Keratinocyte (primary cell): ENCODE results near the gene MRPS15. TPM values are rescaled to one million over a fixed set of nuclear protein-coding genes. Genes with fewer than 3 reads are reported as not detected.
A peak's percentile ranks its signal among the peaks of the same experiment; 100 is the strongest.

ENCODE experiments used
- DNase-seq: peaks from one replicate; pipeline ENCODE4 v3.0.0-alpha.2; 2011; ENCODE audit warnings: low read depth, missing footprints, low spot score
- FAIRE-seq: peaks from 2 replicates; lab custom pipeline; 2011; peaks lifted over from hg19 to GRCh38; lab: Jason Lieb, UNC
- H2AFZ ChIP-seq: 2 replicates; pipeline ENCODE4 v1.6.0; 2012; ENCODE audit warnings: low read length, control low read depth, inconsistent platforms; ENCODE audit not compliant: control insufficient read depth
- H3K27ac ChIP-seq: 2 replicates; pipeline ENCODE4 v1.5.1; 2011; ENCODE audit warnings: low read length; ENCODE audit not compliant: control insufficient read depth, insufficient read depth
- H3K27me3 ChIP-seq: 3 replicates; pipeline ENCODE4 v1.6.0; 2011; ENCODE audit warnings: low read length; ENCODE audit not compliant: control insufficient read depth, insufficient read depth; ENCODE audit errors: extremely low read depth
- H3K36me3 ChIP-seq, 2 experiments: 2 replicates in 1 of 2; 3 replicates in 1 of 2; pipeline ENCODE4 v1.5.1; 2011; ENCODE audit warnings: low read length in 2 of 2, mild to moderate bottlenecking in 1 of 2; ENCODE audit not compliant: control insufficient read depth in 2 of 2, insufficient read depth in 2 of 2; ENCODE audit errors: extremely low read depth in 1 of 2
- H3K4me1 ChIP-seq: 3 replicates; pipeline ENCODE4 v1.5.1; 2011; ENCODE audit warnings: low read length; ENCODE audit not compliant: control insufficient read depth, insufficient read depth; ENCODE audit errors: extremely low read depth
- H3K4me2 ChIP-seq: 3 replicates; pipeline ENCODE4 v1.6.0; 2011; ENCODE audit warnings: low read depth, low read length; ENCODE audit not compliant: control insufficient read depth, insufficient read depth; ENCODE audit errors: extremely low read depth
- H3K4me3 ChIP-seq, 3 experiments: fragments of 200-600 bp in 1 of 3; sonication (generic) in 1 of 3; 2 replicates in 2 of 3; 3 replicates in 1 of 3; pipeline ENCODE4 v1.5.1; 2011 to 2016; ENCODE audit warnings: low read length in 3 of 3, mild to moderate bottlenecking in 3 of 3, control low read depth in 2 of 3, inconsistent platforms in 1 of 3, low read depth in 1 of 3, mixed read lengths in 1 of 3, mixed run types in 1 of 3, moderate library complexity in 1 of 3; ENCODE audit not compliant: control insufficient read depth in 2 of 3, insufficient read depth in 2 of 3; ENCODE audit errors: extremely low read depth in 1 of 3
- H3K79me2 ChIP-seq: 2 replicates; pipeline ENCODE4 v1.6.0; 2012; ENCODE audit warnings: low read length; ENCODE audit not compliant: control insufficient read depth, insufficient read depth
- H3K9ac ChIP-seq: 3 replicates; pipeline ENCODE4 v1.6.0; 2011; ENCODE audit warnings: low read length; ENCODE audit not compliant: control insufficient read depth, insufficient read depth; ENCODE audit errors: extremely low read depth
- H3K9me1 ChIP-seq: 3 replicates; pipeline ENCODE4 v1.6.0; 2011; ENCODE audit warnings: low read length; ENCODE audit not compliant: control insufficient read depth, insufficient read depth; ENCODE audit errors: extremely low read depth
- H3K9me3 ChIP-seq: 2 replicates; pipeline ENCODE4 v1.5.1; 2012; ENCODE audit warnings: low read depth, low read length; ENCODE audit not compliant: control insufficient read depth
- H4K20me1 ChIP-seq: 3 replicates; pipeline ENCODE4 v1.6.0; 2011; ENCODE audit warnings: low read length; ENCODE audit not compliant: control insufficient read depth, insufficient read depth; ENCODE audit errors: extremely low read depth
- CTCF ChIP-seq, 3 experiments: IDR thresholded peaks in 1 of 3; conservative IDR thresholded peaks in 1 of 3; optimal IDR thresholded peaks in 1 of 3; 2 replicates in 2 of 3; 3 replicates in 1 of 3; pipeline versions ENCODE3 to v1.5.1; 2011; ENCODE audit warnings: low read length in 3 of 3, mild to moderate bottlenecking in 3 of 3, moderate library complexity in 2 of 3, control low read depth in 1 of 3, inconsistent platforms in 1 of 3; ENCODE audit not compliant: insufficient read depth in 2 of 3; ENCODE audit errors: extremely low read depth in 1 of 3
- EZH2 ChIP-seq: IDR thresholded peaks from one replicate; pipeline ENCODE4 v1.6.1; 2012; ENCODE audit warnings: inconsistent platforms, mild to moderate bottlenecking, low read length, moderate library complexity
- dilution Hi-C: fragments of 300-500 bp; cut with MboI; formaldehyde crosslinking; loops from one replicate; pipeline ENCODE4 v1.7.0; 2020; ENCODE audit warnings: low sequenced_read_pairs; ENCODE audit not compliant: extremely low pct_ligation_motif_present
- polyA plus RNA-seq, 5 experiments: library from polyadenylated mRNA; depleted of rRNA in 3 of 5; stranded (reverse) in 3 of 5; stranded (forward) in 1 of 5; unstranded in 1 of 5; fragments of >200 nt; gene quantifications; 1 replicate in 1 of 5; 2 replicates in 3 of 5; 3 replicates in 1 of 5; pipeline versions ENCODE4 v1.2.1 to v1.2.3, GENCODE V29; 2011 to 2012; ENCODE audit warnings: missing spikeins in 2 of 5, low read depth in 1 of 5, low replicate concordance in 1 of 5

The MRPS15 gene
- polyA plus RNA-seq, 1 donor (not counting 4 experiments of a cell fraction or from before 2014, with no cell fraction given) = 130 TPM

GRCh38 chr1:36450919-36451305 is 13.3 kb downstream of the MRPS15 start:
- peak overlapping the region; percentile 86 for H3K4me2 ChIP-seq
- H3K4me1 ChIP-seq = peaks cover 18% of the 10 kb centered on the region
- H4K20me1 ChIP-seq = no peaks in the 10 kb centered on the region
- H3K9me1 ChIP-seq = no peaks in the 10 kb centered on the region
- peak overlapping the region; percentile 86 for H3K9ac ChIP-seq
- H3K36me3 ChIP-seq = peaks cover 5 to 7% of the 10 kb centered on the region in 2 experiments
- TF ChIP-seq EZH2 = no peak
- TF ChIP-seq CTCF (optimal IDR thresholded peaks at IDR 0.05 in 1 of 3, IDR thresholded peaks at IDR 0.05 in 1 of 3, conservative IDR thresholded peaks at IDR 0.05 in 1 of 3; ENCODE audit: extremely low read depth in 1 of 3, insufficient read depth in 2 of 3, low read length in 3 of 3) = no peak
- H3K27me3 ChIP-seq = no peaks in the 10 kb centered on the region
- dilution Hi-C loops = no loop called here
- peak overlapping the region; percentile 95 for H2AFZ ChIP-seq
- H3K27ac ChIP-seq = peak overlapping the region; percentile 98
- FAIRE-seq = no peak
- no peaks in the 10 kb centered on the region for H3K79me2 ChIP-seq
- no peaks in the 10 kb centered on the region for H3K9me3 ChIP-seq
- no peak for DNase-seq
- H3K4me3 ChIP-seq = peak overlapping the region; percentile 60 to 78 (median 68)

GRCh38 chr1:36450270-36450918 is 13.8 kb downstream of the MRPS15 start, which contains the start of gene OSCP1:
Gene OSCP1 (minus strand): TSS chr1:36450451. CDS start chr1:36450369, 82 bp downstream.
- Histone ChIP-seq H3K9ac (peak within 1 kb of the TSS; percentile 86), H3K36me3 (peaks cover 3 to 4% of the 10 kb centered on the region in 2 experiments), H3K4me3 (peak within 1 kb of the TSS; percentile 60 to 78 (median 68)), H3K9me1 (no peaks in the 10 kb centered on the region), H3K27ac (peak within 1 kb of the TSS; percentile 98), H2AFZ (peak within 1 kb of the TSS; percentile 95), H3K9me3 (no peaks in the 10 kb centered on the region), H4K20me1 (no peaks in the 10 kb centered on the region), H3K27me3 (no peaks in the 10 kb centered on the region), H3K4me1 (peaks cover 18% of the 10 kb centered on the region), H3K79me2 (no peaks in the 10 kb centered on the region), H3K4me2 (peak within 1 kb of the TSS; percentile 86)
- DNase-seq = peak; percentile 48
- dilution Hi-C loops = no loop called here
- TF ChIP-seq CTCF (optimal IDR thresholded peaks at IDR 0.05 in 1 of 3, IDR thresholded peaks at IDR 0.05 in 1 of 3, conservative IDR thresholded peaks at IDR 0.05 in 1 of 3; ENCODE audit: extremely low read depth in 1 of 3, insufficient read depth in 2 of 3, low read length in 3 of 3) = no peak
- TF ChIP-seq EZH2 = no peak
- FAIRE-seq = peak; percentile 95
